ENCODE results near the gene RAE1. TPM values are rescaled to one million over a fixed set of nuclear protein-coding genes. Genes with fewer than 3 reads are reported as not detected.

RAE1 gene
- total and polyA plus RNA-seq, 2 donors (not counting 1 experiment from before 2014, with no cell fraction given), result 27.2 to 39.4 TPM

DNA sequence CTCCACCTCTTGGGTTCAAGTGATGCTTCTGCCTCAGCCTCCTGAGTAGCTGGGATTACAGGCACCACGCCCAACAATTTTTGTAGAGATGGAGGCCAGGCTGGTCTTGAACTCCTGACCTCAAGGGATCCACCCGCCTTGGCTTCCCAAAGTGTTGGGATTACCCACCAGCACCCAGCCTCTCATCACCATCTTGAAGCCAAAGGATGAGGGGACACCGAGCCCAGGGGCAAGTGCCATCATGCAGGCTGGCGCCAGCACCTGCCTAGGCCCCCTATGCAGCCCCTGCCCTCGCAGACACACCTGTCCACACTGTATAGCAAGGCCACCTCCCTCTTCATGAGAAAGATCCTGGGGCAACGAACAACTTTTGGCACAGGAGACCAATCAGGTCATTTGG, 34.9 kb downstream of the RAE1 start:
- Histone ChIP-seq H3K27ac (ENCODE audit: insufficient read depth, low read length) (no peak overlapping the region), H3K27me3 (ENCODE audit: control insufficient read depth, insufficient read depth, low read length) (no peaks in the 10 kb centered on the region), H3K9me3 (ENCODE audit: control insufficient read depth, insufficient read depth, low read depth, low read length) (no peaks in the 10 kb centered on the region), H3K4me2 (ENCODE audit: extremely low read depth, insufficient read depth, low read length) (no peak overlapping the region), H3K79me2 (ENCODE audit: control insufficient read depth, insufficient read depth, low read length) (no peaks in the 10 kb centered on the region), H3K4me3 (replicated peaks in 1 of 4; ENCODE audit: control extremely low read depth in 1 of 4, insufficient read depth in 1 of 4, low read depth in 3 of 4, low read length in 4 of 4) (no peak overlapping the region), H3K4me1 (ENCODE audit: control insufficient read depth, extremely low read depth, insufficient read depth, low read length) (no peaks in the 10 kb centered on the region), H4K20me1 (ENCODE audit: control insufficient read depth, extremely low read depth, insufficient read depth, low read length) (no peaks in the 10 kb centered on the region), H3K9ac (ENCODE audit: insufficient read depth, low read length) (no peak overlapping the region), H3K36me3 (ENCODE audit: control insufficient read depth, insufficient read depth, low read length) (no peaks in the 10 kb centered on the region), H2AFZ (ENCODE audit: low read length) (no peak overlapping the region)
- DNase-seq (ENCODE audit: low read depth in 2 of 2), result no peak
- TF ChIP-seq, protein P1, sequence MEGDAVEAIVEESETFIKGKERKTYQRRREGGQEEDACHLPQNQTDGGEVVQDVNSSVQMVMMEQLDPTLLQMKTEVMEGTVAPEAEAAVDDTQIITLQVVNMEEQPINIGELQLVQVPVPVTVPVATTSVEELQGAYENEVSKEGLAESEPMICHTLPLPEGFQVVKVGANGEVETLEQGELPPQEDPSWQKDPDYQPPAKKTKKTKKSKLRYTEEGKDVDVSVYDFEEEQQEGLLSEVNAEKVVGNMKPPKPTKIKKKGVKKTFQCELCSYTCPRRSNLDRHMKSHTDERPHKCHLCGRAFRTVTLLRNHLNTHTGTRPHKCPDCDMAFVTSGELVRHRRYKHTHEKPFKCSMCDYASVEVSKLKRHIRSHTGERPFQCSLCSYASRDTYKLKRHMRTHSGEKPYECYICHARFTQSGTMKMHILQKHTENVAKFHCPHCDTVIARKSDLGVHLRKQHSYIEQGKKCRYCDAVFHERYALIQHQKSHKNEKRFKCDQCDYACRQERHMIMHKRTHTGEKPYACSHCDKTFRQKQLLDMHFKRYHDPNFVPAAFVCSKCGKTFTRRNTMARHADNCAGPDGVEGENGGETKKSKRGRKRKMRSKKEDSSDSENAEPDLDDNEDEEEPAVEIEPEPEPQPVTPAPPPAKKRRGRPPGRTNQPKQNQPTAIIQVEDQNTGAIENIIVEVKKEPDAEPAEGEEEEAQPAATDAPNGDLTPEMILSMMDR (conservative IDR thresholded peaks at IDR 0.05 in 1 of 2, IDR thresholded peaks at IDR 0.05 in 1 of 2; ENCODE audit: low read depth in 1 of 2, low read length in 2 of 2), result no peak
- no peak for TF ChIP-seq EZH2 (IDR thresholded peaks at IDR 0.05; ENCODE audit: low read length, missing control alignments)

DNA sequence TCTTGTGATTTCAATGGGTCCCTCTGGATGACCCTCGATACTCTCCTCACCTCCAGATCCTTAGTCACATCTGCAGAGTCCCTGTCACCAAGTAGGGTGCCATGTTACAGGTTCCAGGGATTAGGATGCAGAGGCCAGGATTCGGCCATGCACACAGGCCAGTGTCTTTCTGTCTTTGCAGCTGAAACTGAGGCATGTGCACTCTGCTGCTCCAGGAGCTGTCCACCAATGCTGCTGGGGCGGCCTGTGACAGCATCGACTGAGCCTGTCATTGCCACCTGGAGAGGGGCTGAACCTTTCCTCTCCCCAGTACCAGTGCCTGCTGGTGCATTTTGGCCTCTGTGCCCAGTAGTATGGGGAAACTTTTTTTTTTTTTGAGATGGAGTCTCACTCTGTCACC, 35.7 kb downstream of the RAE1 start:
- Histone ChIP-seq H3K9ac (ENCODE audit: insufficient read depth, low read length) (no peak overlapping the region), H3K79me2 (ENCODE audit: control insufficient read depth, insufficient read depth, low read length) (no peaks in the 10 kb centered on the region), H3K4me1 (ENCODE audit: control insufficient read depth, extremely low read depth, insufficient read depth, low read length) (no peaks in the 10 kb centered on the region), H2AFZ (ENCODE audit: low read length) (no peak overlapping the region), H4K20me1 (ENCODE audit: control insufficient read depth, extremely low read depth, insufficient read depth, low read length) (no peaks in the 10 kb centered on the region), H3K27ac (ENCODE audit: insufficient read depth, low read length) (no peak overlapping the region), H3K4me2 (ENCODE audit: extremely low read depth, insufficient read depth, low read length) (no peak overlapping the region), H3K9me3 (ENCODE audit: control insufficient read depth, insufficient read depth, low read depth, low read length) (no peaks in the 10 kb centered on the region), H3K4me3 (replicated peaks in 1 of 4; ENCODE audit: control extremely low read depth in 1 of 4, insufficient read depth in 1 of 4, low read depth in 3 of 4, low read length in 4 of 4) (no peak overlapping the region), H3K27me3 (ENCODE audit: control insufficient read depth, insufficient read depth, low read length) (no peaks in the 10 kb centered on the region), H3K36me3 (ENCODE audit: control insufficient read depth, insufficient read depth, low read length) (no peaks in the 10 kb centered on the region)
- no peak for DNase-seq (ENCODE audit: low read depth in 2 of 2)
- TF ChIP-seq, protein P1 (conservative IDR thresholded peaks at IDR 0.05 in 1 of 2, IDR thresholded peaks at IDR 0.05 in 1 of 2; ENCODE audit: low read depth in 1 of 2, low read length in 2 of 2), result no peak
- TF ChIP-seq EZH2 (IDR thresholded peaks at IDR 0.05; ENCODE audit: low read length, missing control alignments), result no peak

DNA sequence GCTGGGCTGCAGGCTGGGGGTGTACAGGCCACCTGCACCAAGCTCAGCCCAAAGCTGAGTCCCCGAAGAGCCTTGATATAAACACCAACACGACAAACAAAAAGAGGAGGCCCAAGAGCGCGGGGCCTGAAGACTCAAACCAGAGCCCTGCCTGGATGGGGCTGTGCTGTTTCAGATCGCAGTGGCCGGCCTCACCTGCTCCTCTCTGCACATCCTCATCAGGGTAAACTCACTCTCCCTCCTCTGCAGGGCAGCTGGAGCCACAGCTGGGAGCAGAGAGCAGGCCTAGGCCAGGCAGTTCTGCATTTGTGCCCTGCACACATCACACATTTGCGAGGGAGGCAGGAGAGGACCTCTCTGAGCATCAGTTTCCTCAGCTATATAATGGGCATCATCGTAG, 36.4 kb downstream of the RAE1 start:
- DNase-seq (ENCODE audit: low read depth in 2 of 2), result no peak
- Histone ChIP-seq H3K4me1 (ENCODE audit: control insufficient read depth, extremely low read depth, insufficient read depth, low read length) (no peaks in the 10 kb centered on the region), H3K36me3 (ENCODE audit: control insufficient read depth, insufficient read depth, low read length) (no peaks in the 10 kb centered on the region), H3K4me3 (replicated peaks in 1 of 4; ENCODE audit: control extremely low read depth in 1 of 4, insufficient read depth in 1 of 4, low read depth in 3 of 4, low read length in 4 of 4) (no peak overlapping the region), H3K9me3 (ENCODE audit: control insufficient read depth, insufficient read depth, low read depth, low read length) (no peaks in the 10 kb centered on the region), H3K27ac (ENCODE audit: insufficient read depth, low read length) (no peak overlapping the region), H3K79me2 (ENCODE audit: control insufficient read depth, insufficient read depth, low read length) (no peaks in the 10 kb centered on the region), H4K20me1 (ENCODE audit: control insufficient read depth, extremely low read depth, insufficient read depth, low read length) (no peaks in the 10 kb centered on the region), H3K27me3 (ENCODE audit: control insufficient read depth, insufficient read depth, low read length) (no peaks in the 10 kb centered on the region), H2AFZ (ENCODE audit: low read length) (no peak overlapping the region), H3K4me2 (ENCODE audit: extremely low read depth, insufficient read depth, low read length) (no peak overlapping the region), H3K9ac (ENCODE audit: insufficient read depth, low read length) (no peak overlapping the region)
- TF ChIP-seq EZH2 (IDR thresholded peaks at IDR 0.05; ENCODE audit: low read length, missing control alignments), result no peak
- TF ChIP-seq, protein P1 (conservative IDR thresholded peaks at IDR 0.05 in 1 of 2, IDR thresholded peaks at IDR 0.05 in 1 of 2; ENCODE audit: low read depth in 1 of 2, low read length in 2 of 2), result no peak

Data from fibroblast of lung (primary cell).